Skin of body (tissue), 2 donors: ENCODE results near the gene KCNQ1. TPM values are rescaled to one million over a fixed set of nuclear protein-coding genes. Genes with fewer than 3 reads are reported as not detected.

Experiments
- DNase-seq: peaks from one replicate; lab custom pipeline; 2025; lab: John Stamatoyannopoulos, UW
- total RNA-seq: library from RNA; depleted of rRNA; stranded (reverse); fragments of >200 nt; gene quantifications from one replicate; pipeline ENCODE4 v1.2.3, GENCODE V29; 2014

The KCNQ1 gene
- total RNA-seq, 1 donor from 2014 or later = 1.3 TPM

DNA sequence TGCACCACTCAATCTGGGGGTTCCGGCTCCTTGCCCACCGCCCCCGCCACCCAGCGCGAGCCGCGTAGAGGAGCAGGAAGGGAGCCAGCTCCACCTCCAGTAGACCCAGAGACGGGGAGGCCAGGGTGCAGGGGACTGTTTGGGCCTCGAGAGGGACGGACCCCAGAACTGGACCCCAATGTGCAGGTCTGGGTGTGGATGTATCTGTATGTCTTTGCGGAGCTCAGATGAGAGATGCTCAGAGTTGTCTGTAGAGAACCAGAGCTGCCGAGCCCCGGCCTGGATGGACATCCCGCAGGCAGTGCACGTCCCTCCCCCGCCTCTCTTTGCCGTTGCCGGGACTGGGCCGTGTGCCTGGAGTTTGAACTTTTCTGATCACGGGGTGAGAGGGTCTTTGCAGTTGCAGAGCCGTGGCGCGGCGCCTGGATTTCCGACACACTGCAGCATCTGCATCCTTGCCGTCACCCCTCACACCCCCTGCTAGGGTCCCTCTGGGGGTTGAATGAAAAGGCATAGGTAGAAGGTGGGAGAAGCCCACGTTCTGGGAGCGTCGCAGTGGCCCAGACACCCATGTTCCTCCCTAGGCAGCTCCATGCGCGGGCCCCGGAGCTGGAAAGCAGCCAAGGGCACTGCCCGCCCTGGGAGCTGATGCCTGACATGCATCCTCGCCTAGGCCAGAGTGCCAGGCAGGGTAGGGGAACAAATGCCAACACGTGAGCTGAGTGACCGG is 105.2 kb downstream of the KCNQ1 start:
- no peak for DNase-seq

DNA sequence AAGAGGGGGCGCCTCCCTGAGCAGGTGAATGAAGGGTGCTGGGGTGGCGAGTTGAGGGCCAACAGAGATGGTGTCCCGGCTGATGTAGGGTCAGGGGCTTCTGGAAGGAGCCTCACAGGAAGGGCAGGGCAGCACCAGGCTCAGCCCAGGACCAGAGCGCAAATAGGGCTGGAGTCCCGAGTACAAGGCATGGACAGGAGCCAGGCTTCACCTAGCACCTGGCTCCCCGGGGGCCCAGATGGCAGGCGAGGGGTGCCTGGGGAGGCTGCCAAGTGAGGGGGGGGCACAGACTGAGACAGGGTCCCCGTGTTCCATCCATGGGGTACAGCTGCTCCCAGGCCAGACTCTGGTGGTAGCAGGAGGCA is 105.8 kb downstream of the KCNQ1 start:
- DNase-seq = no peak

DNA sequence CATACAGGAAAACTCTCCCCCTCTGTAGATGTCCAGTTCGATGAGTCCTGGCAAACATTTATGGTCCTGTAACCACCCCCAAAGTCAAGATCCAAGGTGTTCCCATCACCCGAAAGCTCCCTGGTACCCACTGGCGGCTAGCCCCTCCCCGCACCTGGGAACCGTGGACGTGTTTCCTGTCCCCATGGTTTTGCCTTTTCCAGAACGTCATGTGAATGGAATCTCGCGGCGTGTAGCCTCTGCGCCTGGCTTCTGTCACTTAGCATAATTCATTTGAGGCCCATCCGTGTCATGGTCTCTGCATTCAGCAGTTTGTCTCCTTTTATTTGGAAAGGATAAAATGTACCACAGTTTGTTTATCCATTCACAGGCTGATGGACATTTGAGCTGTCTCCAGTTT is 106.3 kb downstream of the KCNQ1 start:
- no peak for DNase-seq

DNA sequence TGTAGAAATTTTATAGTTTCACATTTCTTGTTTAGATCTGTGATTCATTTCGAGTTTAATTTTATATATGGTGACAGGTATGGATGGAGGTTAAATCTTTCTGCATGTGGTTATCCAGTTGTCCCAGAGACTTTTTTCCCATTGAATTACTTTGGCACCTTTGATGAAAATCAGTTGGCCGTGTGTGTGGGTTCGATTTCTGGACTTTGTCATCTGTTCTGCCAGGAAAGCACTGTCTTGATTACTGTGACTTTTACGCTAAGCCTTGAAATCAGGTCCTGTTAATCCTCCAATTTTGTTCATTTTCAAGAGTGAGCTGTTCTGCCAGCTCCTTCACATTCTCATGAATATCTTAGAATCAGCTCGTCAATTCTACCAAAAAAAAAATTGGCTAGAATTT is 107.4 kb downstream of the KCNQ1 start:
- DNase-seq = no peak

DNA sequence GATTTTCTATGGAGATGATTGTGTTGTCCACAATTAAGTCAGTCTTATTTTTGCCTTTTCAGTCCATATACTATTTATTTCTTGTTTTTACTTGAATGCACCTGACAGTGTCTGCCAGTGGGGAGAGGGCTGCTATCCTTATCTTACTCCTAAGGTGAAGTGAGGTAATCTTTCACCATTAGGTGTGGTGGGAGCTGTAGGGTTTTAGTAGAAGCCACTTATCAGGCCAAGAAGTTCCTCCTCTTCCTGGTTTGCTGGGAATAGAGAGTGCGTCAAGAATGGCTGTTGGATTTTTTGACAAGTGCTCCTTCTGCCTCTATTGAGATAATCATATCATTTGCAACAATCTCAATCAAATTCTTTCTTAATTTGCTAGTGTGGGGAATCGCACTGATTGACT is 108.4 kb downstream of the KCNQ1 start:
- no peak for DNase-seq

DNA sequence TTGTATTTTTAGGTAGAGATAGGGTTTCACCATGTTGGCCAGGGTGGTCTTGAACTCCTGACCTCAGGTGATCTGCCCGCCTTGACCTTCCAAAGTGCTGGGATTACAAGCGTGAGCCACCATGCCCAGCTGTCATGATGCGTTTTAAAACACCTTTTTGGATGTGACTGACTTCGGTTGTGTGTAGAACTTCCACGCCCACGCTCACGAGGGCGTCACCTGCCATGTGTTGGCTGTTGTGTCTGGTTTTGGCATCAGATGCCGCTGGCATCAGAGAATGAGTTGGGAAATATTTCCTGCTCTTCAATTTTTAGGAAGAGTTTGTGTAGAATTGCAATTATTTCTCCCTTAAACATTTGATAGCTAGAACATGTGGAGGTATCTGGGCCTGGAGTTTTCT is 109.1 kb downstream of the KCNQ1 start:
- no peak for DNase-seq

DNA sequence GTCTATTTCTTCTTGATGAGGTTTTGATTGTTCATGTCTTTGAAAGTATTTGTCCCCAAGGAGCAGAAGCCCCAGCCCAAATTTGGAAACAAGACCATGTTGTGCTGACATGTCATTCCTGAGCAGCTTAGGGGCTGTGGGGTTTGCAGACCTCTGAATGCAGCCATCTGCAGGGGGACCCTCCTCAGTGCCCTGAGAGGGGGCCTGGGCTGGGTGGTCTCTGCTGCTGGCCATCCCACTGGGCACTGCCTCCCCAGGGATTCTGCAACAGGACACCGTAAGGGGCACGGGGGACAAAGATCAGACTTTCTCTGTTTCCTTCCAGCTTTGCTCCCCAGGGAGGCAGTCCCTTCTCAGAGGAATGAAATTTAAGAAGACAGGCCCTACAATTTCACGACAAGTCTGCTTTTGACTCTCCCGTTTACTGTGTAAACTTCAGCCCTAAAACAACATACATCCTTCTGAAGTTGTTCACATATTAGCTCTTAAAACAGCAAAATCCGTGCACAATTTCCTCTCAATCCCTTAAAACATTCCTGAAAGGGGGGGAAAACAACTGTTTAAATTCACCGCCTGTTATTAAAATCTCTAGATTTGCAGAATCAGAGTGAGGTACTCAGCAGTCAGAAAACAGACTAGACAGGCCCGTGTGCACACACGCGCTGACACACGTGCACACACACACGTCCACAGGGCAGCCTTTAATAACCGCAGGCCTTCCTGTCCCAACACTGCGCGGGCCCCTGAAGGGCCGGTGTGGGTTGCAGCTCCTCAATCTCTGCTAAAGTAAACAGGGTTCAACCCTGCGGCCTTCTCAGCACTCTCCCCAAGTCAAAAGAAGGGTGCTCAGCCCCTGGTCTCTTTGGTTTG is 109.8 kb downstream of the KCNQ1 start:
- no peak for DNase-seq

DNA sequence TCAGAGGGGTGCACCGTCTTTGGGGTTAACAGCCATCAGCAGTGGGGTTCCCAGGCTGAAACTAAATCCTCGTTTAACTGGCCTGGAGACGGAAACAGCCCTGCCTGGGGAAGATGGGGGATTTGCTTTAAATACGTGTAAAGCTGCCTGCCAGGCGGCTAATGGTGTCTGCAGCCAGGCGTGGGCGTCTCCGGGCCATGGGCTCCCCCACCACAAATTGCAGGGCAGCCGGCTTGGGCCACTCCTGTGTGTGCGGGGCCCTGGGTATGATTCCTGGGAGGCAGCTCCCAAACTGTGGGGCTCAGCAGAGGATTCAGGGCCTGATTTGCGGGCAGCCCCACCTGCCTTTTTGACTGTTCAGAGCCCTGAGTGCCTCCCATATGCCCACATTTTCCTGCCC is 110.5 kb downstream of the KCNQ1 start:
- DNase-seq = no peak

DNA sequence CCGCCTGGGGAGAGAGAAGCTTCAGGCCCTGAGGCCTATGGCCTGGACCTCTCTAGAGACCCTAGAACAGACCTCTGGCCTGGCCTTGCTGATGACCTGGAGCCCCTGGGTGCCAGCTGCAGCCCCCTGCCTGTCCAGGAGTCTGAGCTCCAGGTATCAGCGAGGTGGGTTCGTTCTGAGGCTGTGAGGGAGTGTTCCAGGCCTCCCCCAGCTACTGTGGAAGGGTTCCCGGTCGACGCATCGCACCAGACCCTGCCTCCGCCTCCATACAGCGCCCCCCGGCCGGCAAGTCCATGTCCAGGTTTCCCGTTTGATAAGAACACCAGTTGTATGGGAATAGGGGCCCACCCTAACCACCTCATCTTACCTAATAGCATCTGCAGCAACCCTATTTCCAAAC is 111.1 kb downstream of the KCNQ1 start:
- no peak for DNase-seq

DNA sequence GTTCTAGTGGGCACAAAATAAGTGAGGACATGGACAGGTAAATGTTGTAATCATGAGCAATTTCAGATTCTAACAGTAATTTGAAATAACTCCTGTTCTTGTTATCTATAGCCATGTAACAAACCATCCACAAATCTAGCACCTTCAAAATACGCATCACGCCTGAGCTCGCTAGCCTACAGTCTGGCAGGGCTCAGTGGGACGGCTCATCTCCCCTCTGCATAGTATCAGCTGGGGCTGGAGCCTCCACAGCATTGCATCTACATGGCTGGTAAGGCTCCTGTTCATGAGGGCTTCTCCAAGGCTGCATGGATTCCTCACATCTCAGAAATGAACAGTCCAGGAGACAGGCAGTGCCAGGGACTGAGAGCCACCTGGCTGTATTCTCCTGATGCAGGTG is 112.6 kb downstream of the KCNQ1 start:
- DNase-seq = no peak

DNA sequence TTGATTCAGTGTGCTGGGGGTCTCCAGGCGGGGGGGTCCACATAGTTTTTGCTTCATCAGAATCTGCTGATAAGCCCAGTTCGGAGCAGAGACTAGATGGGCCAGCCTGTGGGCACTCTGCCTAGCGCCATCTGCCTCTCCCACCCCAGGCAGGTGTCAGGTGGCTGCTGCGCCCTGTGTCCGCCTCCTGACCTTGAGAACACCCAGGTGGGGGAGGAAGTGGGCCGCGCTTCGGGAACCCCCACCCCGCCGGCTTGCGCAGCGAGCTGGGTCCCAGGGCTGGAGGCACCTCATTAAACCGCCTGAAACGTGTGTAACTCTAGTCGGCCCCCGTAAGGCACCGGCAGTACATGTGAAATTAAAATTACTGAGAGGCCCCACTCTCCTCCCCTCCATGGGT is 113.6 kb downstream of the KCNQ1 start:
- DNase-seq = no peak

DNA sequence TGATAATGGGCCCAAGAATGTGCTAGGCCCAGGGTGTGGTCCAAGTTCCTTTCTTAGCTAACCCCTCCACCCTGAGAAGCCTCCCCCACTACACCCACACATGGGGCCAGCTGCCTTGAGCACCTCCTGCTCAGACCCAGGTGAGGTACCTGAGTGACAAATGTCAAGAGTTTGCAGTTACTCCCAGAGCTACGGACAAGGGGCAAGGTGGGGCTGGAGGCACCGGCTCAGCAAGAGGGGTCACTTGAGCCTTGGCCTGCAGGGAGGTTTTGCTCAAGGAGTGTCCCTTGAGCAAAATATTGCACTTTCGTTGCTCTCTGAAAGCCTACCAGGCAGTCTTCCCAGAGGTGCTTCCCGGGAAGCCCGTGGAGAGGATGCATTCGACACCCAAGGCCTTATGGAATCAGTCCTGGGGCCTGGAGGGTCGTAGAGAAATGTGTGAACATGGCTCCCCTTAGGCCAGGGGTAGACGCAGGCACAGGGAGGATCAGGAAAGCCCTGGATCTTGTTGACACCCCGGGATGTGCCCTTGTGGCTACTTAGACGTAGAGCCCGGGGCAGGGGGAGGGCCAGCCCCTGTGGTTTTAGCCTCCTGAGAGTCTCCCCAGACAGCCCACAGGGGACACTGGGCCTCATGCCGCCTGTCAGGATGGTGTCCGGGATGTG is 114.2 kb downstream of the KCNQ1 start:
- DNase-seq = no peak

DNA sequence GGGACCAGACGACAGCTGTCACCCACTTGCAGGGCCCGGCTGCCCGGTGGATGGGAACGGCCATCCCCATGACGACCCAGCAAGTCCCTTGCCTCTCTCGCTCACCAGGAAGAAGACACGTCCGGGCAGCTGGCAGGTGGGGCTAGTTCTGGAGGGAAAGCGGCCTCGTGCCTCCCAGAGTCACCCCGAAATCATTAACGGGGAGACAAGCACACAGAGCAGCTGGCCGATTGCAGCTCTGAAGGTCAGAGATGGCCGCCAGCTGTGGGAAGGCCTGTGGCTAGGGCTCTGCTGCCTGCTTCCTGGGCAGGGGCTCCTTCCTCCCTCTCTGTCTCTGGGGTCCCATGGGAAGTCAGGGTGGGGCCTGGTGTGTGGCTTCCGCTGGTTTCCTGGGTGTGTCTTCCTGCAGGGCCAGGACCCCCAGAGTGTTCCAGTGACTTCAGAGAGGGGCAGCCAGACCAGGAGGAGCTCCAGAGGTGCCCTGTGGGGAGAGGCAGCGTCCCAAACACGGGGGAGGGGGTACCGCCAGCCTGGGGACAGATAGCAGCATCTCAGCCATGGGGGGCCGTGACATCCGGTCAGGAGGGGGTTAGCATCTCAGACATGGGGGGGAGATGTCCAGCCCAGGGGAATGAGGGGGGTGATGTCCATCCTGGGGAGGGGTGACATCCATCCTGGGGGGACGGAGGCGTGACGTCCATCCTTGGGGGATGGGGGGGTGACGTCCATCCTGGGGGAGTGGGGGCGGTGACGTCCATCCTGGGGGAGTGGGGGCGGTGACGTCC is 114.9 kb downstream of the KCNQ1 start:
- no peak for DNase-seq

DNA sequence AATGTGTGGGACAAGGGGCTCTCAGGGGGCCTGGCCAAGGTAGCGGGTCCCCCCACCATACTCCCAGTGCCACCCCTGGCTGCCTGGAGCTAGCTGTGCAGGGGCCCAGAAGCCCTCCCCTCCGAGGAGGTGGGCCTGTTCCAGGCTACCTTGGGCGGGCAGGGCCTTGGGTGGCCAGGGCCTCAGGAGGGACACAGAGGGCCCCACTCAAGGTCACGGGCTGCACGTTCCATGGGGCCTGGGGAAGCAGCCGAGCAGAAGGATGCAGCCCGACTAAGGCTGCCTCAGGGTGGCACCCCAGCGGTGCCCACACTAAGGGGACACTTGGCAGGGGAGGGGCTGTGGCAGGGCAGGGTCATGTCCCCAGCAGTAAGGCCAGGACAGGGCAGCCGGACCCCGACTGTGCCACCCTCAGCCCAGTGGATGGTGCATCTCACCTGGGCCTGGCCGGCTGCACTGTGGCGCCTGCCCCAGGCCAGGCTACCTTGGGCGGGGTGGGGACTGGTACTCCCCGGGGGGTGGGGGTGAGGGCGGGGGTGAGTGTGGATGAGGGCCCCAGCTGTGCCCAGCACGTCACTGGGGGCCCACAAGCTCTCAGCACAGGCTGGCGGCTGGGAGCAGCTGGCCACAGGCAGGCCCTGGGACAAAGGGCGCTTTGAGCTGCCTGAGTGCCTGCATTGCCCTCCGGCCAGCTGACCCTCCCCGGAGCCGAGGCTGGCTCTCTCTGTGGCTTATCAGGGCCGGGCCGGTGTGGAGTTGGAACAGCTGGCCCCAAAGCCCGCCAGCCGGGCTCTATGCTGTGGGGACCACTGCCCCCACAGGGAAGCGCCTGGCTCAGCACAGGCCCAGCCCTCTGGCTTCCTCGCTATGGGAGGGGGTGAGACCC is 117.1 kb downstream of the KCNQ1 start:
- DNase-seq = no peak

DNA sequence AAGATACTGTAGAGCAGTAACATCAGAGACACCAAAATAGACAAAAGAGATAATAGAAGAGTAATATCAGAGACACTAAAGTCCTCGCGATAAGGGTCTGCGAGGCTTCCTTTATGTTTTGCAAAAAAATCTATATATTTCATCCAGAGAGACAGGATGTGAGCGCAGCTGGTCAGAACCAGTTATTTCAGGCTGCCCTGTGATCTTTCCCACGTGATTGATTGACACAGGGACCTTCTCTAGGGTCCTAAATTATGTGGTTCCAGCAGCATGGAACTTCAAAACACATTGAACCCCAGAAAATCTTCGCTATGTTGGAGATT is 118.0 kb downstream of the KCNQ1 start:
- DNase-seq = no peak

DNA sequence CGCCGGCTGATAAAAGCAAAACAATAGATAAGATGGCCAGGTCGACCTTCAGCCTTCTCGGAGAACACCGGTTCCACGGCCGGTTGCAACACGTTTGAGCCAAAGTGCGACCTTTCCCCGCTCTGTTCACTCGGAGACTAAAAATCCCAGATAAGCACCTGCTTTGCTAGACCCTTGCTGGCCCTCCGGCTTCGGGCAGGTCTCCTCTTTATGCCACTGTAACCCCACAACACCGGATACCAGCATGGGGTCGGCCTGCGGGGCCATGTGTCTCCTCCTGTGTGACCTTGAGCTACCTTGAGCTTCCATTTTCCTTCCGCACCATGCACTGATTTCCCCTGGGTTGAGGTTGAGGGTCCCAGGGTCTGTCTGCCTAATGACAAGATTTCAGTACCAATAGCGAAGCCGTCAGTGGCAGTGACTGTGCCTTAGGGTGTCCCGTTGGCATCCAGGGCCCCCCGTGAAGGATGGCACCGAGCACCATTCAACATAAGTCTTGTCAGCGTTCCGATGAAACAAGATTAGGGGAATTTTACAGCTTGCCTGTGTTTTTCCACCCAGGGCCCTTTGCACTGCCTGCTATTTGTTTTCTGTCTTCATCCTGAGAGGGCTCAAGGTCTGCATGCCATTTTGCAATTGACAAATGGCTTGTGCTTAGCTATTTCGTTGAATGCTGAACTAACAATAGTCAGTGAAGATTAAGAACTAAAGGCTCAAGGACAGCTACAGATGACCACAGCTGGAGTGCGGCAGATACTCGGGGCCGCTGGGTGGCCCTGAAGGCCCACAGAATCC is 118.6 kb downstream of the KCNQ1 start:
- DNase-seq = no peak

DNA sequence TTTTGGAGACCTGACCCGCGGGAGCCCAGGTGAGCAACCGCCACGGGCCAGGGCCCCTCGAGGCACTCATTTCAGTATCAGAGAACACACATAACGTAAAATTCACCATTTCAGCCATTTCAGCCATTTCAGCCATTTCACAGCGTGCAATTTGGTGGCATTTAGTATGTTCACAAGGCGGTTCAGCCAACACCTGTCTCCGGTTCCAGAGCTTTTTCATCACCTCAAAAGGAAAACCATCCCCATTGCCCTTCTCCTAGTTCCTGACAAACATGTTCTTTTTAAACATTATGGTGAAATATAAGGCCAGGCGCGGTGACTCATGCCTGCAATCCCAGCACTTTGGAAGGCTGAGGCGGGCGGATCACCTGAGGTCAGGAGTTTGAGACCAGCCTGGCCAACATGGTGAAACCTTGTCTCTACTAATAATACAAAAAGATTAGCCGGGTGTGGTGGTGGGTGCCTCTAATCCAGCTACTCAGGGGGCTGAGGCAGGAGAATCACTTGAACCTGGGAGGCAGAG is 119.3 kb downstream of the KCNQ1 start:
- no peak for DNase-seq

DNA sequence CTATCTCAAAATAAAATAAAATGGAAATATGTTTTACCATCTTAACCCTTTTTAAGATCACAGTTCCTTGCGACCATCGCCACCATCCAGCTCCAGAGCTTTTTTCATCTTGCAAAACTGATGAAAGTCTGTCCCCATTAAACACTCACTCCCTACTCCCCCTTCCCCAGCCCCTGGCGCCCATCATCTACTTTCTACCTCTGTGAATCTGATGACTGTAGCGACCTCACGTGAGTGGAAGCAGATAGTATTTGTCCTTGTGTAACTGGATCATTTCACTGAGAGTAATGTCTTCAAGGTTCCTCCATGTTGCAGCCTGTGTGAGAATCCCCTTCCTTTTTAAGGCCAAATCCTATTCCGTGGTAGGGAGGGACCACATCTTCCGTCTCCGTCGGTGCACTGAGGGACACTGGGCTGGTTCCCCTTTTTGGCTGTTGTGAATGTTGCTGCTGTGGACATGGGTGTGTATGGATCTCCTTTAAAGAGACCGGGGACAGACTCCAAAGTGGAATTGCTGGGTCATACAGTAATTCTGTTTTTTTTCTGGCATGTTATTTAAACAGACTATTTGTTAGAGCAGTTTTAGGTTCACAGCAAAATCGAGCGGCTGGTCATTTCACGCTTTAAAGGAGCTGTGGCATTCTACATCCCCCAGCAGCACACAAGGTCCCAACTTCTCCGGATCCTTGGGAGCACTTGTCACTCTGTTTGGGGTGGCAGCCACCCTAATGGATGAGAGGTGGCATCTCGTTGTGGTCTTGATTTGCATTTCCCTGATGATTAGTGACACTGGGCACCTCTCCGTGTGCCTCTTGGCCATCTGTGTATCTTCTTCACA is 120.0 kb downstream of the KCNQ1 start:
- DNase-seq = no peak
